WERI-Rb-1 (cell line): Measurements from ENCODE around the gene TRAF3.

ENCODE experiments used
- DNase-seq: peaks from one replicate; pipeline ENCODE4 v3.0.0-alpha.2; 2020
- H3K27ac ChIP-seq: fragments of 250-450 bp; sonication (Bioruptor Pico); 2 replicates; pipeline ENCODE4 v1.5.1; 2020; ENCODE audit warnings: mild to moderate bottlenecking, moderate library complexity
- H3K27me3 ChIP-seq: fragments of 250-450 bp; sonication (Bioruptor Pico); 2 replicates; pipeline ENCODE4 v1.5.1; 2021; ENCODE audit warnings: mild to moderate bottlenecking, low read depth, moderate library complexity; ENCODE audit not compliant: insufficient read depth, severe bottlenecking
- H3K36me3 ChIP-seq: fragments of 250-450 bp; sonication (Bioruptor Pico); 2 replicates; pipeline ENCODE4 v1.5.1; 2020; ENCODE audit warnings: mild to moderate bottlenecking, moderate library complexity
- H3K4me3 ChIP-seq: 2 replicates; pipeline ENCODE4 v1.5.1; 2011; ENCODE audit warnings: low read depth, mild to moderate bottlenecking, control low read depth, low read length
- H3K9me3 ChIP-seq: fragments of 250-450 bp; sonication (Bioruptor Pico); 2 replicates; pipeline ENCODE4 v1.5.1; 2021; ENCODE audit warnings: mild to moderate bottlenecking, moderate library complexity; ENCODE audit not compliant: severe bottlenecking
- TF ChIP-seq, protein P1 (sequence below): IDR thresholded peaks from 2 replicates; pipeline ENCODE4 v1.5.1; 2011; ENCODE audit warnings: low read depth, mild to moderate bottlenecking, control low read depth, inconsistent platforms, low read length

TRAF3 gene

GRCh38 chr14:102829016-102829548, 51.8 kb downstream of the TRAF3 start:
- no peak for DNase-seq
- Histone ChIP-seq H3K36me3 (peaks cover 4% of the 10 kb centered on the region; the same call in 1 of the 2 replicates), H3K27ac (no peak overlapping the region), H3K27me3 (no peaks in the 10 kb centered on the region), H3K9me3 (no peaks in the 10 kb centered on the region), H3K4me3 (no peak overlapping the region)
- TF ChIP-seq, protein P1, sequence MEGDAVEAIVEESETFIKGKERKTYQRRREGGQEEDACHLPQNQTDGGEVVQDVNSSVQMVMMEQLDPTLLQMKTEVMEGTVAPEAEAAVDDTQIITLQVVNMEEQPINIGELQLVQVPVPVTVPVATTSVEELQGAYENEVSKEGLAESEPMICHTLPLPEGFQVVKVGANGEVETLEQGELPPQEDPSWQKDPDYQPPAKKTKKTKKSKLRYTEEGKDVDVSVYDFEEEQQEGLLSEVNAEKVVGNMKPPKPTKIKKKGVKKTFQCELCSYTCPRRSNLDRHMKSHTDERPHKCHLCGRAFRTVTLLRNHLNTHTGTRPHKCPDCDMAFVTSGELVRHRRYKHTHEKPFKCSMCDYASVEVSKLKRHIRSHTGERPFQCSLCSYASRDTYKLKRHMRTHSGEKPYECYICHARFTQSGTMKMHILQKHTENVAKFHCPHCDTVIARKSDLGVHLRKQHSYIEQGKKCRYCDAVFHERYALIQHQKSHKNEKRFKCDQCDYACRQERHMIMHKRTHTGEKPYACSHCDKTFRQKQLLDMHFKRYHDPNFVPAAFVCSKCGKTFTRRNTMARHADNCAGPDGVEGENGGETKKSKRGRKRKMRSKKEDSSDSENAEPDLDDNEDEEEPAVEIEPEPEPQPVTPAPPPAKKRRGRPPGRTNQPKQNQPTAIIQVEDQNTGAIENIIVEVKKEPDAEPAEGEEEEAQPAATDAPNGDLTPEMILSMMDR: no peak

GRCh38 chr14:102830474-102831045, 53.3 kb downstream of the TRAF3 start:
- no peaks in the 10 kb centered on the region for H3K9me3 ChIP-seq
- H3K27ac ChIP-seq: no peak overlapping the region
- TF ChIP-seq, protein P1: no peak
- H3K27me3 ChIP-seq: no peaks in the 10 kb centered on the region
- no peak overlapping the region for H3K4me3 ChIP-seq
- peaks cover 5% of the 10 kb centered on the region; the same call in 1 of the 2 replicates for H3K36me3 ChIP-seq
- no peak for DNase-seq

DNA sequence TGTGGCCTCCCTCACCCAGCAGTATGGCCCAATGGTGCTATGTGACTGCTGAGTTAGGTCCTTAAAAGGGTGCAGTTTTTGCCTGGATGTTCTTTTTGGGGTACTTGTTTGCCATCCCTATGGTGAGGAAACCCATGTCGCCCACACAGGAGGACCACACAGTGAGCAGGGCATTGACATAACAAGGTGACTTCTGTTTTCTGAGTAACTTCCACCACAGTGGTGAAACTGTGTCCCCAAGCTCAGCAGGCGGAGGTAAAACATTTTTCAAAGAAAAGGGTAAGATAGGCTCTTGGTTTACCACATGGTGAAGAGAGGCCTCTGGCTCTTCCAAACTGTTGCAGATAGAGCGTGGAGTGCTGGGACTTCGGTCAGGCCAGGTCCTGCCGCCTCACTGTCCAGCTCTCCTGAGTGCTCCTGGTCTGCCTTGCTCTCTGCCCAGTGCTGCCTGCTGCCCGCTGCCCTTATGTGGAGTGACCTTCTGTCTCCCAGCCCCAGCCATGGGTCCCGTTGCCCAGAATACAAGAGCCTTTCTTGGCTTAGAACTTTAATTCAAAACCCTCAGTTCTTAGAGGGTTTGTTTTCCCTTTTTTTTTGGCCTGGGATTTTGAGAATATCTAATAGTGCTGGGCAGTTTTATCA, 54.0 kb downstream of the TRAF3 start:
- no peaks in the 10 kb centered on the region for H3K9me3 ChIP-seq
- no peaks in the 10 kb centered on the region for H3K27me3 ChIP-seq
- DNase-seq: no peak
- TF ChIP-seq, protein P1: no peak
- peaks cover 5% of the 10 kb centered on the region; the same call in 1 of the 2 replicates for H3K36me3 ChIP-seq
- no peak overlapping the region for H3K27ac ChIP-seq
- H3K4me3 ChIP-seq: no peak overlapping the region

GRCh38 chr14:102833341-102833740, 56.1 kb downstream of the TRAF3 start:
- no peak overlapping the region for H3K4me3 ChIP-seq
- H3K27me3 ChIP-seq: no peaks in the 10 kb centered on the region
- TF ChIP-seq, protein P1: no peak
- no peaks in the 10 kb centered on the region for H3K9me3 ChIP-seq
- no peak overlapping the region for H3K27ac ChIP-seq
- DNase-seq: no peak
- H3K36me3 ChIP-seq: peaks cover 5% of the 10 kb centered on the region; the same call in 1 of the 2 replicates

- DNase-seq: no peak
- Histone ChIP-seq H3K36me3 (peaks cover 5% of the 10 kb centered on the region; the same call in 1 of the 2 replicates), H3K27me3 (no peaks in the 10 kb centered on the region), H3K9me3 (no peaks in the 10 kb centered on the region), H3K4me3 (no peak overlapping the region), H3K27ac (no peak overlapping the region)
- TF ChIP-seq, protein P1: no peak
Measured at GRCh38 chr14:102833991-102834390, 56.7 kb downstream of the TRAF3 start.
